HG03095 (cell line): ENCODE data around the gene CAMKK1.
"Not testable (repeated sequence)": the region's sequence is repeated elsewhere in the genome, so short reads cannot be mapped to it uniquely, and the experiment has no call there.

Experiments used
- ATAC-seq: cut with Tn5 transposase; IDR thresholded peaks from one replicate; pipeline ENCODE4 v1.9.1; 2021; ENCODE audit warnings: moderate library complexity; ENCODE audit not compliant: unreplicated experiment

Gene CAMKK1

DNA sequence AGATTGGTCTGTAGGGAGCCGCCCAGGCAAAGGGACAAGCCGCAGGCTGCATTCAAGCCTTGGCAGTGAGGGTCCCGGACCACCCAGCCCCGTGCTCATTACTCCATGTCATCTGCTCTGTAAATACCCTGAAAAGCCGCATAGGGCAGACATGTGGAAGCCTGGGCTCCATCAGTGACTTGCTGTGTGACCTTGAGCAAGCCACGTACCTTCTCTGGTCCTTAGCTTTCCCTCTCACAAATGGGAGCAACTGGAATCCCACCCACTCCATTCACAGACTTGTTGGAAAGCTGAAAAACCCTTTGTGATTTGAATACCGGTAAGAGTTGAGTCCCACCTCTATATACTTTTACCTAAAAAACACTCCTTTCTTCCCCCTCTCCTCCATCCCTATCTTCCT is 11.9 kb downstream of the CAMKK1 start:
- ATAC-seq, result no peak

DNA sequence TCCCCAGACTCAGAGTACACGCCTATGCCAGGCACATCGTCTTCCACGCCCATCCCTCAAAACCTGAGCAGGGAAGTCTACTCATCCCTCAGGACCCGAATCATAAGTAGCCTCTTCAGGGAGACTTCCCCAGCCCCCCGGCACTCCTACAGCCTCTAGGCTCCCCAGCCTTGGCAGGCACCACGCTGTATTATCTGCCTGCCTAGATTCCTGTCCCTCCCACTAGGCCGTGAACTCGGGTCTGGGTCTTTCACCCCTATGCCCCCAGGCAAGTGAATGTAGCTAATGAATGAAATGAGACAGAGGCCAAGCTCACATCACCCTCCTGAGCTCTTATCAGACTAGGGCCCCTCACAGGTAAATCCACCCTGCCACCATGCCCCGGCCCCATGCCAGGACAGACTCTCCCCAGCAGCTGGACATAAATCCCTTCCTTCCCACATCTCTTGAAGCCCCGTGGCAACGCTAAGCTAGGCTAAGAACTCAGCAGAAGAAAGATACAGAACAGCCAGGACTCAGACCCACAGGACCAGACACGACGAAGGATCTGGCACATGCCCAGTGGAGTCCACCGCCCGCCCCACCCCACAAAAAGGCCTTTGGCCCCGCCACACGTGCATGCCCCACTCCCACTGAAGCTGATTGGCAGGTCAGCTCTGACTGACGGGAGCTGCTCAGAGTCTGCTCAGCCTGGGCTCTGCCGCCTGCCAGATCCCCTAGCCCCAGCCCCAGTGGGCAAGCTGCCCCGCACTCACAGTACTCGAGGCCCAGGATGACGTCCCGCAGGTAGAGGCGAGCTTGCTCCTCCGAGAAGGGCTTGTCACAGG is 13.0 kb downstream of the CAMKK1 start:
- no peak for ATAC-seq

DNA sequence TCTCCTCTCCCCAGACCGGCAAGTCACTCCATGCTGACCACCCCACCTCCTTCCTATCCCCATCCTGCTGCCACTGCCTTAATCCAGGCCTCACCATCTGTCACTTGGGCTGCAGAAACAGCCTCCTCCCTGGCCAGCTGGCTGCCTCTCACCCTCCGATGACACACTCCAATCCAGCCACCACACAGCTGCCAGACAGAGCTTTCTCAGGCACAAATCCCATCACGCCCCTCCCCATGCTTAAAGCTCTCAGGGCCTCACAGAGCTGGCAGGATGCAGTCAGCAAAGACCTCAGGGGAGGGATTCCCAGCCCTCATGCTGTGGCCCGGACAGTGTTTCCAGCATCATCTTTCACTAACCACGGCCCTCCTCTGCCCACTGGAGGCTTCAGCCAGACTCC is 13.7 kb downstream of the CAMKK1 start:
- ATAC-seq, result no peak

DNA sequence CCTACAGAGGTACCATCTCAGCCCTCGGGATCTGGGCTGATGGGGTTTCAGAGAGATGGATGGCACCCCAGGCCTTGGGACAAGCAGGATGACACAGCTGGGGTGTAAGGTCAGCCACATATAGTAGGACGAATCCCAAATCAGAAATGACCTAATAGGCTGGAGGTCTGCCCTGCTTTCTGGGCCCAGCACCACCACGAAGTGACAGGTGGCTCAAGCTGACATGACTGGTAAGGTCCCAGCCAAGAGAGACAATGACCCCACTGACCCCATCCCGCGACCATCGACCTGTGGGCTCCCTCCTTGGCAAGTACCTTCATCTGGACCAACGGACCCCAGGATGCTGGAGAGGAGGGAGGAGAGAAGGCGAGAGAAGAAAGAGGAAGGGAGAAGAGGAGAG is 15.6 kb downstream of the CAMKK1 start:
- ATAC-seq, result no peak

DNA sequence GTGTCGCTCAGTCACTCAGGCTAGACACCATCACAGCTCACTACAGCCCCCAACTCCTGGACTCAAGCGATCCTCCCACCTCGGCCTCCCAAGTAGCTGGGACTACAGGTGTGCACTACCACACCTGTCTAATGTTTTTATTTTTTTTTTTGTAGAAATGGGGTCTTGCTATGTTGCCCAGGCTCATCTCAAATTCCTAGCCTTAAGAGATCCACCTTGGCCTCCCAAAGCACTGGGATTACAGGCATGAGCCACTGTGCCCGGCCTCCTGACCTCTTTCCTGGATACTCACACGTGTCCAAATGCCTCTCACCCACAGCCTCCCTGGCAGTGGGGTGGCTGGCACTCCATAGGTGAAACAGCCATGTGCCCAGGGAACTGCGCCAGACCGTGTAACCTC is 17.5 kb downstream of the CAMKK1 start:
- no peak for ATAC-seq

DNA sequence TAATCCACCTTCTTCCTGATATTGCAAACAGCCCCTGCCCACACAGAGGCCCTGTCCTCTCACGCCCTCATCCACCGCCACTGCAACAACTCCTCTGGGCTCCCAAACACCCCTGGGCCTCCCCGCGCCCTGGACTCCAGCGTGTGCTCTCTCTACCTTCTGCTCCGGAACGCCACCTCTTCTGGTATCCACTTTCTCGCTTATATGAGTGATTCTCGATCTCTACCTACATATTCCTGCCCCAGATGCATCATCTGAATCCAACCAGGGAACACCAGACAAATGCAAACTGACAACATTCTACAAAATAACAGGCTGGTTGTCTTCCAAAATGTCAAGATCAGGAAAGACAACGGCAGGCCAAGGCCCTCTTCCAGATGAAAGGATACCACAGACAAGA is 19.0 kb downstream of the CAMKK1 start:
- no peak for ATAC-seq

DNA sequence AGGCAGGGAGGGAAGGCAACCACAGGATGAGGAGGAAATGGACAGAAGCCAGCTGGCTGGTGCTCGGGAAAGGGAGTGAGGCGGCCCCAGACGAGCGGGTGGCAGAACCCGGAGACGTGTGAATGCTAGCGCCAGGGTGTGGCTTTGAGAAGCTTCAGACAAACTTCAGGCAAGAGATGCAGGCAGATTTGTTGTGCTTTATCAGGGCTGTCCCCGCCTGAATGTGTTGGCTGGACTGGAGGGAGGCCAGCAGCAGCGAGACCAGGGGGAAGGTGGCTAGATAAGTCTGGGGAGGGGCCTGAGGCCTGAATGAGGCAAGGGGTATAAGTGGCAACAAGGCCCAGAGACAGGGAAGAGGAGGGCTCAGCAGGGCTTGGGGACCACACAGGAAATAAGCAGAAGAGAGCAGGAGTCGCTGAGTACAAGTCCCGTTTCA is 22.0 kb downstream of the CAMKK1 start:
- no peak for ATAC-seq

DNA sequence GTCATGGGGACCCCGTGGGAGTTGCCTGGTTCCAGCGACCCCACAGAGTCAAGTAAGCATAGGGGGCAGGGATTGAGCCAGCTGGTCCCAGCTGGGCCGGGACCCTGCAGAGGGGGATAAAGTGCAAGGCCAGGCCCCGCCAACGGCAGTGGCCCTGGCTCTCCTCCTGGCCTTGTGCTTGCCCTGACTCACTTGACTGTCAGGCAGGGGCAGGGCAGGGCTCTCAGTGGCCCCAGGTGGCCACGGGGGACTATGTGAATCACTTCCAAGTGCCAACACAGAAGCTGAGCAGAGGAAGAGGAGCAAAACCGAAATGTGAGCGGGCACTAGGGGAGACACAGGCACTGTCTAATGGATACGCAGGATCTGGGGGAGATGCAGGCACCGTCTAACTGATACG is 25.2 kb downstream of the CAMKK1 start:
- ATAC-seq, result no peak

DNA sequence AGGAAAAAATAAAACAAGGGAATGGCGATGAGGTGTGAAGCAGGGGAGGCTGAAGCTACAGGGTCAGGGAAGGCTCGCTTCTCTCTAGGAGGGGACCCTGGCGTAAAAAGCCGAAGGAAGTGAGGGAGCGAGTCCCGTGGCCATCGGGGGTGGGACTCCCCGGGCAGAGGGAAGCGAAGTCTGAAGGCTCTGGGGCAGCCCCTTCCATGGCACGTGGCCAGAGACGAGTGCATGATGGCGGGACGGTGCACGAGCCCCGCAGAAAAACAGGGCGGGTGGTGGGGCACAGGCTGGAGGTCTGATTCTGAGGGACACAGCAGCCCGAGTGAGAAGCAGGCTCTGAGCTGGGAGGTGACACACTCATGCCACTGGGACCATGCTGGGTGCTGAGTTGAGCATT is 25.7 kb downstream of the CAMKK1 start:
- no peak for ATAC-seq

DNA sequence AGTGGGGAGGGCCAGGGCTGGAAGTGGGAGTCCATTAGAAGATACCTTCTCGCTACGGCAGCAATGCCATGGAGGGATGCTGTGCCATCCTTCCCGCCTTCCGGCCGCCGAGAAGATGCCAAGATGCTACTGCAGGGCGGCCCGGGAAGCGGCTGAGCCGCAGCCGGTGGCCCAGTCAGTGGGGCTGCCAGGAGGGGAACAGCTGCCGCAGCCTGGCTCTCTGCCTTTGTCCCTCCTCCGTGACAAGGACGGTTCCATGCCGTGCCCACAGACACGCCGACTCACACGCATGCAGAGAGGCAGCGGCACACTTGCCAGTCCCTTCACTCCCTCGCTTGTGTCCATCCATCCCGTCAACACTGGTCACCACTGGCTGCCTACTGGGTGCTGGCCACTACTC is 26.6 kb downstream of the CAMKK1 start:
- no peak for ATAC-seq

DNA sequence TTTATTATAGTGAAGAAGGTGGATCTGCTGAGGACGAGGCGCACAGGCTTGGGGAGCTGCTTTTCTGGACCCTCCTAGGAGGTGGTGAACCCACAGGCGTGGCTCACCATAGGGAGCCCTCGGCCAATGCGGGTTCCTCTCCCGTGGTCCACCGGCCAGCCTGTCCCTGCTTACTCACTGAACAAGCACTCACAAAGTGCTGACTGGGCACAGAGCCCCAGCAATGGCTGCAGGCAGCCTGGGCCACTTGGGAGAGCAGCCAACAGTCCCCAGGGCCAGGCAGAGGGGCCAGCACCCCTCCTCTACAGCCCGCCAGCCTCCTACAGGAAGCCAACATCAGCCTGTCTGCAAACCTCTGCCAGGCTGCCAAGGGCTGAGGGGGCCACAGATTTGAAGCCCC is 27.7 kb downstream of the CAMKK1 start:
- ATAC-seq, result no peak

DNA sequence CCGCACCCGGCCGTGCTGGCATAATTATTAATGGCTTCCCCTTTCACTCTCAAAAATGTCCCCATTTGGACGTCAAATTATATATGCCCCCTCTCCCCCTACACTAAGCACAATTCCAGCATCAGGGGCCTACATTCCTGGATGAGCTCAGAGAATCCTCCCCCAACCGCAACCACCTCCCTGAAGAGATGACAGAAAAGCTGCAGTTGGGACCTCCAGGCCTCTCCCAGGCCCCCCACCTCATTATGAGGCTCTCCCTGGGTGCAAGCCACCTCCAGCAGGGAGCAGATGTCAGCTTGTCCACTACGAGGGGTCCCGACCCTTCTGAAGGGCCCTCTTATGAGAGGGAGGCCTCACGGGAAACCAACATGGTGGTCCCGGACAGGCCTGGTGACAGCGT is 28.3 kb downstream of the CAMKK1 start:
- ATAC-seq, result no peak

DNA sequence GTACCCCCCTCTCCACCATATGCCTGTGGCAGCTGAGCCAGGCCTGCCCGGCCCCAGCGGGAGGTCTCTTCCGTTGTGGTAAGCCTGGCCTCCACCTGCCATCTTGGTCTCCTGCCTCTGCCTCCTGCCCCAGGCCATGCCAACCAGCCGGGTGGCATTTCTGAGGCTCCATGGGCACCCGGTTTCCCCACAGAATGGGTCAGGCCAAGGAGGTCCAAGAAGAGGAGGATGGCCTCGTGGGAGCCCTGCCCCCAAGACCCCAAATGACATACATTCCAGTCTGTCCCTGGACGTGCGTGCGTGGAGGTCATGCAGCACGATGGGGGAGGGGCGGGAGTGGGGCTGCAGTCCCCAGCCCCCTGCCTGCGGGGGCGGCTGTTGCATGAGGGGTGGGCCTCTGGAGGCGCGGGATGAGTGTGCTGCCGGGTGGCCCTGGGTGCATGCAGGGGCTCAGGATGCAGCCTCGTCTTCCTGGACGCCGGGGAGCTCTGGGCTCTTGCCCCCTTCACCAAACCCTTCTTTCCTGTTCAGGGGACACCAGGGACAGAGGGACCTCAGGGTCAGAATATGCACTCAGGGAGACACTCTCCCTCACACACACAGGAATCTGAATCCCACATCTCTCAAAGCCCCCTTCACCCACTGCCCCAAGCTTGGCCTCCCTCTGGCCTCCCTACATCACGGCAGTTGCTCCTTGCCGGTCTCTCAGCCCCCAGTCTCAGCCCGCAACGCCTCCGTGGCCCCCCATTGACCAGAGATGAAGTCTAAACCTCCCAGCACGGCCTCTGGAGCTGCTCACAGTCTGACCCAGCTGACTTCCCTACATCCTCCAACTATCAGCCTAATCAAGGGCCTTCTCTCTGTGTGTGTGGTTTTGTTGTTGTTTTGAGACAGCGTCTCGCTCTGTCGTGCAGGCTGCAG is 30.8 kb downstream of the CAMKK1 start:
- ATAC-seq, result no peak

DNA sequence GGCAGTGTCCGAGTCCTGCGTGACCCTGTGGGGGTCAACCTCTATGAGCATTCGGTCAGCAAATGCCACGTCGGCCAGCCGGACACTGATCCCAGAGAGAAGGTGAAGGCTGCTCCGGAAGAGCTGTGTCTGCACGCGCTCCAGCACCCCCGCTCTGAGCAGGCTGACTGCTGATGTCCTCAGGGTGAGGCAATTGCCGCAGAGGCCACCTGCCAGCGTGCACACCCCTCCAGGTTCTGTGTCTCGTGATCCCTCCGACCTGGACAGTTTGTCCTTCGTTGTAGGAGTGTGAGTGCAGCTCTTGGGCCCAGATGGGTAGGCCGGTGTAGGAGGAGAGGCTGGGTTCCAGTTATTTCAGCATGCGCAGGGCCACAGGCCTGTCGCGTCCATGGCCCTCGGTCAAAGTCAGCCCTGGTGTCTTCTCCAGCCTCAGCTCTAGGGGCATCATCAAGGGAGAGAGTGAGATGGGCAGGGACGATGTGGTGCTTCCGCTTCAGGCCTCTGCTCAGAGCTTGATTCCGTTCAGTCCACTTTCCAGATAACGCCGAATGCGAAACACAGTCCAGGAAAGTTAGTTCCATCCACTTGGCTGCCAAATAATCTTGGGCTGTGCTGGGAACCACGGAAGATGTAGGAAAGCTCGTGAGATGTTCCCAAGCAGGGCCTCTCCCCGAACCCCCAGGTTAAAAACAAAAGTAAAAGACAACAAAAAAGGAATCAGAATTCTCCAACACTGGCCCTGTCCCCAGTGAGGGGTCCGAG is 31.7 kb downstream of the CAMKK1 start:
- no peak for ATAC-seq

DNA sequence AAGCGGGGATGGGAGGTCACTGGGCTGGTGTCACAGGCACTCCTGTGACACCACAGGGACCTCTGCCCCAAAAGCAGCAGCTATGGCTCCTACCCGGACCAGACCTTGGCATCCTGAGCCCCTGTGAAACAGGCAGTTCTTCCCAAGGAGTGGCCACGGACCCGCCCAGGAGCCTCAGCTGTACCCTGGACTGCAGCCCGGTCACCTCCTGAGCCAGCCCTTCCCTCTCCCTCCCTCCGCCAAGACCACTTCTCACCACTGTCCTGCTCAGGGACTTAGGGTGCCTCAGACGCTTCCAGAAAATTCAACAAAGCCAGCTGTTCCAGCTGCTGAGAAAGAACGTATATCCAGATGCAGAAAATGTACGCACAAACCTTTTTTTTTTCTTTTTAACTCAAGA is 32.9 kb downstream of the CAMKK1 start:
- ATAC-seq, result no peak

DNA sequence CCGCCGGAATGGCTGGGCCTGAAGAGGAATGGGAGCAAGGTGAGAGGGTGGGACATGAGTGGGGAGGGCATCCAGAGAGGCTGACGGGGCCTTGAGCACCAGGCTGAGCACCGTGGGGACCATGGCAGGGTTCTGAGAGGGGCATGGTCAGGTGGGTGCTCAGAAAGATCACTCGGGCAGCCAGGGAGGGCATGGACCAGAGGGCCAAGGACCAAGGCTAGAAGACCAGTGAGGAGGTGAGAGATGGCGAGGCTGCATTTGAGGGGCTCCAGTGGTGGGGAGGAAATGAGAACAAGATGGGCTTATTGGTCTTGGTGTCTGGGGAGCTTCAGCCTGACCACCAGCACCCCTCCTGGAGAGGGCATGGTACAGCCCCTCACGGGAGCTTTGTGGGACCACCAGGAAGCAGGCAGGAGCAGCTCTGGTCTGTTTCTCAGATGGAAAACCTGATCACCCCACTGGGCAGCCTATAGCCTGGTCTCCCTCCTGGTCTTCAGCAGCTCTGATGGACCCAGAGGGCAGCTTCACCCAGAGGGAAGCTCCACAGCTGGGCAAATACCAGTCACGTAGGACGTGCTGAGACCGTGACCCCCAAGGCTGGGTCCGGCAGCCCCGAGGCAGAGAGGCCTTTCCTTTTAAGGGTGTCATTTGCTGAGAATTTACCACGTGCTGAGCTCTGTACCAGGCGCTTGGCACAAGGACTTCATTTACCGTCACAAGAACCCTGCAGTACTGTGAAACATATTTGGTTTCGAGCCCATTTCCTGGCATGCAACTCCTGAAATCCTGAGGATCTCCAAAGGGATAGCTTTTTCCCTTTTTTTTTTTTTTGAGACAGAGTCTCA is 35.4 kb downstream of the CAMKK1 start:
- no peak for ATAC-seq

DNA sequence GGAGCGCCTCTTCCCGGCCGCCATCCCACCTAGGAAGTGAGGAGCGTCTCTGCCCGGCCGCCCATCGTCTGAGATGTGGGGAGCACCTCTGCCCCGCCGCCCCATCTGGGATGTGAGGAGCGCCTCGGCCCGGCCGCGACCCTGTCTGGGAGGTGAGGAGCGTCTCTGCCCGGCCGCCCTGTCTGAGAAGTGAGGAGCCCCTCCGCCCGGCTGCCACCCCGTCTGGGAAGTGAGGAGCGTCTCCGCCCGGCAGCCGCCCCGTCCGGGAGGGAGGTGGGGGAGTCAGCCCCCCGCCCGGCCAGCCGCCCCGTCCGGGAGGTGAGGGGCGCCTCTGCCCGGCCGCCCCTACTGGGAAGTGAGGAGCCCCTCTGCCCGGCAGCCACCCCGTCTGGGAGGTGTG is 38.6 kb downstream of the CAMKK1 start:
- ATAC-seq, result not testable (repeated sequence)

DNA sequence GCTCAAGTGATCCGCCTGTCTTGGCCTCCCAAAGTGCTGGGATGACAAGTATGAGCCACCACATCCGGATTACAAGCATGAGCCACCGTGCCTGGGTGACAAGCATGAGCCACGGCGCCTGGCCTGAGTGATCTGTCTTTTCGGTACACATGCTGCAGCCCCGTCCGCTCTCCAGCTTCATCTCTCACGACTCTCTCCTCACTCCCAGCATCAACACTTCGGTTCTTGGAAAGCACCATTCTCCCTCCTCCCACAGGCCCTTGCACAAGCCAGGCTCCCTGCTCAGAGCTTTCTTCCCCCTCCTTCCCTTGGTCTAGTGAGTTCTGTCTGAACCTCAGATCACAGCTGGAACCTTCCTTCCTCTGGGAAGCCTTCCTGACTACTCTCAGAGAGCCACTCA is 40.3 kb downstream of the CAMKK1 start:
- ATAC-seq, result no peak

DNA sequence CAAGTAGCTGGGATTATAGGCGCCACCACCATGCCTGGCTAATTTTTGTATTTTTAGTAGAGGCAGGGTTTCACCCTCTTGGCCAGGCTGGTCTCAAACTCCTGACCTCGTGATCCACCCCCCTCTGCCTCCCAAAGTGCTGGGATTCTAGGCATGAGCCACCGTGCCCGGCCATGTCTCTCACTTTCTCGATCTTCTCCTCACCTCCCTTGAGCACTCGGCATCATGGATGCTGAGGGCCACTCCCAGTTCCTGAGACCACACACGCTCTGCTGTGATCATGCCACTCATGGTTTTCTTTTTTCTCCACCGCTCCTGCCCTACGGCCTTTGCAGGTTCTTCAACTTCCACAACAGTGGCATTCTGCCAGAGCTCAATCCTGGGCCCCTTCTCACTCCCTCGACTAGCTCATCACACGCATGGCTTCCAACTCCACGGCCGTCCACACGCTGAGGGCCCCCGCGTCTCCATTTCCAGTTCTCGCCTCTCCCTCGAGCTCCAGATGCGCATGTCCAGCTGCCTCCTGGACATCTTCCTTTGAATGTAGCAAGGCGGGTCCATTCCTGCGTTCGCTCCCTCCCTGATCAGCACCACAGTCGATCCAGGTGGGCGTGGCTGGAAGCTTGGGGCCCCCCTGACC is 41.3 kb downstream of the CAMKK1 start:
- no peak for ATAC-seq

DNA sequence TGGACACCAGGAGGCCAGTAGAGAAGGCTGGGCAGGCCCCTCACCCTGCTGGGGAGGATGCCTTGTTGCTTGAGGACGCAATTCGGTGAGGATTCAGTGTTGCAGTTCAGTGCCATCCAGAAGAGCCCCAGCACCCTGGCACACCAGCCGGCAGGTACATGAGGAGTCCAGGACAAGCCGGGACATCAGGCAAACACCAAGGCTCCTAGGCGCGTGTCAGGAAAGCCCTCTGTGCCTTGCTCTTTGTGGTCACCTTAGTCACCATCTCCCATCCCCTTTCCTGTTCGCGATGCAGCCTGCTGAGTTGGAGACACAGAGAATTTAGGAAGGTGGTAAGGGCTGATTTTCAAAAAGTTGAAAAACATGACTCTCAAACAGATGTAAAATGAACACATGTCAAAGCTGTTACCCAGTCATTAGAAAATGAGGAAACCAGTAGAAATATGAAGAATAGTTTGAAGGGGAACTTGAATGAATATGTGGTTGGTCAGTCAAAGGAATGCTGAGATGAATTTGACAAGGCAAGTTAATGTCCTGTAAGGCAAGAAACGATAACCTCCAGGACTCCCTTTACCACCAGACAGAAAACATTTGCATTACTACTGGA is 44.5 kb downstream of the CAMKK1 start:
- no peak for ATAC-seq
